GM18498 (cell line): ENCODE measurements around the gene DAB1.
"Not testable (repeated sequence)": the region's sequence is repeated elsewhere in the genome, so short reads cannot be mapped to it uniquely, and the experiment has no call there.

ENCODE experiments used
- ATAC-seq: cut with Tn5 transposase; IDR thresholded peaks from one replicate; pipeline ENCODE4 v1.9.1; 2021; ENCODE audit warnings: mild to moderate bottlenecking, moderate library complexity; ENCODE audit not compliant: unreplicated experiment

Gene DAB1

GRCh38 chr1:57089855-57090254 is 334.0 kb downstream of the DAB1 start:
- ATAC-seq: no peak

DNA sequence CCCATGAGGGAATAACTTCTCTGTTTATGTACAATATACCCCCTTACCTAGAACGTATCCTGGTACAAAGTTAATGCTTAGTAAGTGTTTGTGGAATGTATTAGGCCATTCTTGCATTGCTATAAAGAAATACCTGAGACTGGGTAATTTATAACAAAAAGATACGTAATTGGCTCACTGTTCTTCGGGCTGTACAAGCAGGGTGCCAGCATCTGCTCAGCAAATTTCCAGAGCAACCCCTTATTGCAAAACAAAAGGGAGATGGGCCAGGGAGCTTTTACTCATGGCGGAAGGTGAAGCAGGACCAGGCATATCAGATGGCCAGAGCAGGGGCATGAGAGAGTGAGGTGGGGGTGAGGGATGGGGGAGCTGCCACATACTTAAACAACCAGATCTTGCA is 334.6 kb downstream of the DAB1 start:
- no peak for ATAC-seq

DNA sequence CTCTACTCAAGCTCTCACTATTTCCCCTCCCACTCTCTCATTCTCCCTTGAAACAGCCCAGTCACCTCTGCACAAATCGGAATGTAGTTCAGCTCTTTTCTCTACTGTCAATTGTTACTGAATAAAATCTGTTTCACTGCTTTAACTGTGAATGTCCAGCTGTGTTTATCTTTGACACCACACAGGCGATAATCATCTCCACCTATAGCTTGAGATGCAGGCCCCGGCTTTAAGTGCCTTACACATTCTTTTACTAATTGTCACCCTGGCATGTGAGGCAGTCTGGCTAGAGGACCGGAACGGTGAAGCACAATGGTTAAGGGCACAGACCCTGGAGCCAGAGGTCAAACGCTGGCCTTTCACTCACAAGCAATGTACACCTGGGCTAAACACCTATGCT is 335.2 kb downstream of the DAB1 start:
- ATAC-seq: no peak

GRCh38 chr1:57087660-57088059 is 336.2 kb downstream of the DAB1 start:
- not testable (repeated sequence) for ATAC-seq

- ATAC-seq: no peak
Measured at GRCh38 chr1:57086154-57086553, 337.7 kb downstream of the DAB1 start.

- no peak for ATAC-seq
Measured at GRCh38 chr1:57084701-57085100, 339.2 kb downstream of the DAB1 start.

- ATAC-seq: no peak
Measured at GRCh38 chr1:57082711-57083439, 341.0 kb downstream of the DAB1 start.

- no peak for ATAC-seq
Measured at GRCh38 chr1:57079454-57080157, 344.3 kb downstream of the DAB1 start.

GRCh38 chr1:57072401-57073110 is 351.3 kb downstream of the DAB1 start:
- ATAC-seq: peak; percentile 56

- no peak for ATAC-seq
Measured at GRCh38 chr1:57067863-57068262, 356.0 kb downstream of the DAB1 start.

DNA sequence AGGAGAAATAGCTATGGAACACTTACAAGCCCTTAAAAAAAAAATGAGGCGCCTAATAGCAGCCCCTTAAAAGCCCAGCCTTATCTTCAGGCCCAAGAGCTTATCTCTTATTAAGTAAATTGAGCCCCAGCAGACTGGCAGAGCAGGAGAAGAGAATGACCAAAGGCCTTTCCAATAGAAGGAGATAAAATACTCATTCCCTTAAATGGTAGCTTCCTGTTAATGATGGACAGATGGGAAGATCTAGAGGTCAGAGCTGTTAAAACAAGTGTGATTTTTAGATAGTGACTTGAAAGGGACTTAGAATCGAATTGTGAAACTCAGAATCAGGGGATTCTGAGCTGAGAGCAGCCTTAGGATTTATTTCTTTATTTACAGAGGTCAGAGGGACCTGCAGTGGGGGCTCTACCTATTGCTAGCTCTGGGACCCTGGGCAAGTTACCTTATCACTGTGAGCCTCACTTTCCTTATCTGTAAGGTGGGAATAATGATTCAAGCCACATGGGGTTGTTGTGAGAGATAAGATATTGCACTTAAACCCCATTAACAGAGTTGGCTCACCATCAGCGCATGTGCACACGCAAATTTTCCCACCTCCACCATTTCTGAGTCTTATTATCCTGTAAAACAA is 356.8 kb downstream of the DAB1 start:
- ATAC-seq: no peak

- no peak for ATAC-seq
Measured at GRCh38 chr1:57065442-57065841, 358.4 kb downstream of the DAB1 start.

DNA sequence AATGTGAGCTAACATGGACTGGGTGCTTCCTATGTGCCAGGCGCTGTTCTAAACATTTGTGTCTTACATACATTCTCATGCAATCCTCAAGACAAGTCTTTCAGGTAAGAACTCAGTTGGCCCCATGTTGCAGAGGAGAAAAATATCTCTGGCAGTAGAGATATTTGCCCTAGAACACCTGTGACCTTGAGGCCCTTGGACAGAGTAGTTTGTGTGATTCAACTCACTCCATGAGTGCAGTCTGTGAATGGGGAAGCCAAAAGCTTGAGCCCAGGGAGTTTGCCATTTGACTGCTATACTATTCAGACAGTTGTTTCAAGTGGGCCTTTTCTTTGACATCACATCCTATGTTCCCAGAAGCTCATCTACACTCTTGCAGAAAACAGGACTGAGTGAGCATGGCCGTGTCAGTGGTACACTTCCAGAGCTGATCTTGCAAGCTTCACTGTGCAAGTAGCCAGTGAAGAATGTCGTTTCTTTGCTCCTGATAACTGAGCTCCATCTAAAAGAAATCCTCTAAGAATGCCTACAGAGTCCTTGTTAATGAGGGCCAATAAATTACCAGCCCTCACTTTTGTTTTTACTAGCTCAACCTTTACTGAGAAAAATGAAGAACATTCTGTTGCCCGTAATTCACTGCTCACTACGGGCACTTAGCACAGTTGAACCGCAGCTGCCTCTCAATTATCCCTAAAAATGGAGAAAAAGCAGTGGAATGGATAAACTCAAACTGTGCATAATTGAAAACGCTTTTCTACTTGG is 359.3 kb downstream of the DAB1 start:
- no peak for ATAC-seq

DNA sequence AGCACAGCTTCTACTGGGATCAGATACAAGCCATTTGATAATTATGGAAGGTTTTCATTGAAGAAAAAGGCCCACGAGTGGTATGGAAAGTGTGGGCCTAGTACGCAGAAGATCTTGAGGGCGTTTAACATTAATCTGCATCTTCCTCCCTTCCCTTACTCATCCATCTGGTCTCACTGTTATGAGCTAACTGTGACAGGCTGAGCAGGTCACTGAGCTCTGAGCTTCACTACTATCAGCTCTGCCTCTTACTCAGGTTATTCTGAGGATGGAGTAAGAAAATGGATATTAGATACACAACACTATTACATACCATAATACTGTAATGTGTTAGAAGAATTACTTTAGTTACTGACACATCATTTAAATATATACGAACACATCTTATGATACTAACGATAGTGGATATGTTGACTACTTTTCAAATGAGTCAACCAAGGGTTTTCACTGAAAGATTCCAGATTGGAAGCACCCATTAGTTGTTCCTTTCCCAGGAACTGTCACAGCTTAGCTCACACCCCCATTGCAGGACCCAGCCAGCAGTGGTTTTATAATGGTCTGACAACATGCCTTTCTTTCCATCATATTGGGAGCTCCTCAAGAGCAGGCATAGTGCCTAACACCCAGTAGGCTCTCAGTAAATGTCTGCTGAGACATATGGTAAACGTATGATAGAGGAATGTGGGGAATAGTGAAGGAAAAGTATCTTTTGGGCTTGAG is 360.3 kb downstream of the DAB1 start:
- no peak for ATAC-seq

- no peak for ATAC-seq
Measured at GRCh38 chr1:57061369-57061768, 362.5 kb downstream of the DAB1 start.

GRCh38 chr1:57060451-57060850 is 363.4 kb downstream of the DAB1 start:
- ATAC-seq: no peak

- no peak for ATAC-seq
Measured at GRCh38 chr1:57058652-57059501, 365.0 kb downstream of the DAB1 start.

GRCh38 chr1:57048856-57049255 is 375.0 kb downstream of the DAB1 start:
- no peak for ATAC-seq

DNA sequence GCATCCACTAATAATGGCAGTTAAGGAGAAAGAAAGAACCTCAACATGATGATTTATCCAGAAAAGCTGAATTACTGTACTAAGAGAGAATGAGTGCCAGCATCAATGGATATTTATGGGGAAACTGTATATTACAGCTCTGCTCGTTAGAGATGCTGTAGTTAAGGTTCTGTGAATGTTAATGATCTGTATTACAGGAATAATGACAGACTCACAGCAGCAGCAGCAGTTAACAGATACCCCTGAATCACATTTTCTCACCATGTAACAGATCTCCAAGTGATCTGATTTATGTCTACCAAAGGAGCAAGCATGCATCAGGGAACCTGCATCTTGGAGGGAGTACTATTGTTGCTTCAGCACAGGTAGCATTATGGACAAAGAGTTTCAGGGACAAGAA is 377.4 kb downstream of the DAB1 start:
- ATAC-seq: no peak
